Prostate gland (tissue), 2 donors: Measurements from ENCODE around the gene ZMIZ1. TPM values are rescaled to one million over a fixed set of nuclear protein-coding genes. Genes with fewer than 3 reads are reported as not detected.
"Not testable (repeated sequence)": the region's sequence is repeated elsewhere in the genome, so short reads cannot be mapped to it uniquely, and the experiment has no call there.

Source experiments
- DNase-seq: peaks from one replicate; pipeline ENCODE4 v3.0.0-alpha.2; 2019; ENCODE audit warnings: low spot score
- H3K27ac ChIP-seq, 2 donors: fragments of 200-600 bp; sonication (generic); 2 replicates each; pipeline ENCODE4 v1.5.1; 2017 to 2019
- H3K27me3 ChIP-seq: fragments of 200-600 bp; sonication (generic); replicated peaks from 2 replicates; pipeline ENCODE4 v1.5.1; 2019; ENCODE audit not compliant: insufficient read depth
- H3K36me3 ChIP-seq, 2 donors: fragments of 200-600 bp; sonication (generic); 1 replicate in 1 of 2; 2 replicates in 1 of 2; pipeline versions ENCODE4 v1.5.1 to v1.8.1; 2017 to 2019
- H3K4me1 ChIP-seq: fragments of 200-600 bp; sonication (generic); replicated peaks from 2 replicates; pipeline ENCODE4 v1.5.1; 2019
- H3K4me3 ChIP-seq, 2 donors: fragments of 200-600 bp; sonication (generic); 2 replicates each; pipeline ENCODE4 v1.5.1; 2017 to 2019
- H3K9me3 ChIP-seq: fragments of 200-600 bp; sonication (generic); 2 replicates; pipeline ENCODE4 v1.5.1; 2017
- CTCF ChIP-seq, 4 experiments: fragments of 200-600 bp in 2 of 4; fragments of 450-650 bp in 2 of 4; sonication (generic) in 2 of 4; IDR thresholded peaks; 1 replicate in 3 of 4; 2 replicates in 1 of 4; pipeline ENCODE4 v1.5.1; 2016 to 2019; ENCODE audit warnings: antibody characterized with exemption in 4 of 4, mild to moderate bottlenecking in 2 of 4, moderate library complexity in 2 of 4
- POLR2A ChIP-seq: fragments of 450-650 bp; IDR thresholded peaks from one replicate; pipeline ENCODE4 v1.6.1; 2016; ENCODE audit warnings: antibody characterized with exemption, mild to moderate bottlenecking
- POLR2AphosphoS5 ChIP-seq: sonication (generic); formaldehyde crosslinking; IDR thresholded peaks from one replicate; pipeline ENCODE4 v1.6.1; 2017; ENCODE audit warnings: antibody characterized with exemption
- WGBS: methylation state at CpG from one replicate; pipeline ENCODE4 v1.1.5; 2018; 5-methylcytosine and 5-hydroxymethylcytosine counted together
- intact Hi-C: fragments of 100-400 bp; cut with DNase I; formaldehyde crosslinking; loops from one replicate; pipeline ENCODE4 v1.14.2; 2022
- total RNA-seq, 2 donors: library from RNA; depleted of rRNA; stranded (reverse); fragments of >200 nt; gene quantifications; one replicate each; pipeline ENCODE4 v1.1.0, GENCODE V29; 2016

ZMIZ1 gene
- total RNA-seq, 2 donors from 2014 or later = 69.6 to 78.5 TPM

DNA sequence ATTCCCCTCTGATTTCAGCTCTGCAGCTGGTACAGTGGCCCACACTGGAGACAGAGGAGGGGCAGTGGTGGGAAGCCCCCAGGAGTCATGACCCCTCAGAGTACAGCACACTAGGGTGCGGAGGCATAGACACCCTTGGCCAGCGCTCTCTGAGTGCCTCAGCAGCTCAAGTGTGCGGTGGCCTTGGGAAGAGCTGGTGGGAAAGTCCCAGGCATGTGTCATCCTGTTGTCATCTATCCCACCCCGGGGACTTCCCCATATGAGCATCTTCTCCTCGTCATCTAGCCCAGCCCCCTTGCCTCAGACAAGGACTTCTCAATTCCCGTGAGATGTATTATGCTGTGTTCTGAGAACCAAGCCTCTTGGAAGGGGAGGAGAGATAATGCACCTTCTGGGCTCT, 262.9 kb downstream of the ZMIZ1 start:
- Histone ChIP-seq H3K4me3 (no peak overlapping the region), H3K4me1 (no peaks in the 10 kb centered on the region), H3K9me3 (no peaks in the 10 kb centered on the region), H3K36me3 (no peaks in the 10 kb centered on the region), H3K27ac (no peak overlapping the region), H3K27me3 (no peaks in the 10 kb centered on the region)
- WGBS = 61% methylated on average over 6 of the region's 6 CpGs
- TF ChIP-seq POLR2AphosphoS5 (no peak), POLR2A (no peak), CTCF (IDR thresholded peaks at IDR 0.05) (no peak)
- no peak for DNase-seq
- intact Hi-C loops = no loop called here

- intact Hi-C loops, H3K27ac ChIP-seq: not testable (repeated sequence)
These were observed 264.0 kb downstream of the ZMIZ1 start for GRCh38 chr10:79332610-79333315.

GRCh38 chr10:79333513-79333912, 264.7 kb downstream of the ZMIZ1 start:
- no peak overlapping the region for H3K4me3 ChIP-seq
- intact Hi-C loops = no loop called here

More at GRCh38 chr10:79332610-79333315, 264.0 kb downstream of the ZMIZ1 start:
- not testable (repeated sequence) for H3K9me3 ChIP-seq, H3K4me3 ChIP-seq, H3K4me1 ChIP-seq, H3K36me3 ChIP-seq, DNase-seq, H3K27me3 ChIP-seq
- WGBS = 92% methylated on average over 2 of the region's 10 CpGs

GRCh38 chr10:79334573-79334972, 265.8 kb downstream of the ZMIZ1 start:
- TF ChIP-seq CTCF (IDR thresholded peaks at IDR 0.05) (no peak), POLR2AphosphoS5 (no peak), POLR2A (no peak)
- H3K9me3 ChIP-seq = no peaks in the 10 kb centered on the region
- intact Hi-C loops = no loop called here
- no peaks in the 10 kb centered on the region for H3K27me3 ChIP-seq
- no peaks in the 10 kb centered on the region for H3K4me1 ChIP-seq
- DNase-seq = no peak
- H3K4me3 ChIP-seq = no peak overlapping the region
- H3K36me3 ChIP-seq = no peaks in the 10 kb centered on the region
- WGBS = 91% methylated on average over 2 of the region's 2 CpGs
- H3K27ac ChIP-seq = no peak overlapping the region

More at GRCh38 chr10:79333513-79333912, 264.7 kb downstream of the ZMIZ1 start:
- WGBS = 91% methylated on average over 2 of the region's 2 CpGs
- H3K27me3 ChIP-seq = no peaks in the 10 kb centered on the region
- H3K4me1 ChIP-seq = no peaks in the 10 kb centered on the region
- no peaks in the 10 kb centered on the region for H3K9me3 ChIP-seq
- H3K27ac ChIP-seq = no peak overlapping the region
- no peaks in the 10 kb centered on the region for H3K36me3 ChIP-seq
- TF ChIP-seq CTCF (IDR thresholded peaks at IDR 0.05) (no peak), POLR2A (no peak), POLR2AphosphoS5 (no peak)
- DNase-seq = no peak

DNA sequence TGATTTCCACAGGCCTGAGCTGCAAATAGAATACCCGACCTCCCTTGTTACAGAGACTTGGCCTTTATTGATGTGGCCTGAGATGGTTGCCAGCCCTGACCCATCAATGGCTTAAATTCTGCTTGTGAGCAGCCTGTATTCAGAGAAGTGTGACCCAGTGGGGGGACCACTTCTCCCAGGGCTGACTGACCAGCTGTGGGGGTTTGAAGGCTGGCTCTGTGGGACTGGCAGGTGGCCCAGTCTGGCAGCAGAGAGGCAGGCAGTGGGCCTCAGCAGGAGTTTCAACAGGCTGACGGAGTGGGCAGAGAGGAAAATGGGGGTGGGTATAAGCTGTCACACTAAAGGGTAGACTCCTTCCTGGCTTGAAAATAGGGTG, 266.3 kb downstream of the ZMIZ1 start:
- Histone ChIP-seq H3K27ac (no peak overlapping the region), H3K4me1 (no peaks in the 10 kb centered on the region), H3K4me3 (no peak overlapping the region), H3K36me3 (no peaks in the 10 kb centered on the region), H3K9me3 (no peaks in the 10 kb centered on the region), H3K27me3 (no peaks in the 10 kb centered on the region)
- no peak for DNase-seq
- TF ChIP-seq CTCF (IDR thresholded peaks at IDR 0.05) = no peak
- no peak for TF ChIP-seq POLR2A
- no peak for TF ChIP-seq POLR2AphosphoS5
- 77% methylated on average over 2 of the region's 2 CpGs for WGBS
- intact Hi-C loops = no loop called here
